ENCODE results near the gene LRP11.
"Not testable (repeated sequence)": the region's sequence is repeated elsewhere in the genome, so short reads cannot be mapped to it uniquely, and the experiment has no call there.

Gene LRP11

GRCh38 chr6:149846321-149846720 is 17.8 kb downstream of the LRP11 start:
- DNase-seq (ENCODE audit: low spot score), result no peak
- no peak for TF ChIP-seq CTCF (IDR thresholded peaks at IDR 0.05)
- H3K27ac ChIP-seq, result no peak overlapping the region
- no peak overlapping the region for H3K4me3 ChIP-seq

GRCh38 chr6:149845549-149845948 is 18.6 kb downstream of the LRP11 start:
- Histone ChIP-seq H3K4me3 (no peak overlapping the region), H3K27ac (no peak overlapping the region)
- TF ChIP-seq CTCF (IDR thresholded peaks at IDR 0.05), result no peak
- DNase-seq (ENCODE audit: low spot score), result no peak

GRCh38 chr6:149844480-149844879 is 19.7 kb downstream of the LRP11 start:
- Histone ChIP-seq H3K27ac (no peak overlapping the region), H3K4me3 (no peak overlapping the region)
- TF ChIP-seq CTCF (IDR thresholded peaks at IDR 0.05), result no peak
- DNase-seq (ENCODE audit: low spot score), result no peak

- not testable (repeated sequence) for H3K27ac ChIP-seq; DNase-seq (ENCODE audit: low spot score); H3K4me3 ChIP-seq
These were observed 20.1 kb downstream of the LRP11 start for GRCh38 chr6:149844036-149844435.

- Histone ChIP-seq H3K4me3 (no peak overlapping the region), H3K27ac (no peak overlapping the region)
- DNase-seq (ENCODE audit: low spot score), result no peak
- no peak for TF ChIP-seq CTCF (IDR thresholded peaks at IDR 0.05)
These were observed 21.0 kb downstream of the LRP11 start for GRCh38 chr6:149843051-149843633.

- H3K27ac ChIP-seq, result no peak overlapping the region
- DNase-seq (ENCODE audit: low spot score), result no peak
- H3K4me3 ChIP-seq, result no peak overlapping the region
- TF ChIP-seq CTCF (IDR thresholded peaks at IDR 0.05), result no peak
These were observed 21.8 kb downstream of the LRP11 start for GRCh38 chr6:149842331-149842730.

- peak overlapping the region in 1 of 2 donors; percentile 61 for H3K27ac ChIP-seq
- peak; percentile 83 for DNase-seq (ENCODE audit: low spot score)
These were observed 23.6 kb downstream of the LRP11 start for GRCh38 chr6:149840345-149841075.

More at GRCh38 chr6:149840345-149841075, 23.6 kb downstream of the LRP11 start:
- no peak for TF ChIP-seq CTCF (IDR thresholded peaks at IDR 0.05)
- no peak overlapping the region for H3K4me3 ChIP-seq
